Stimulated activated CD4-positive, alpha-beta T cell treated with anti-CD3 and anti-CD28 coated beads, TNF-alpha, amount 100 ng/mL, for 1 hour (primary cell): ENCODE data around the gene RHOT1.
"Not testable (repeated sequence)": the region's sequence is repeated elsewhere in the genome, so short reads cannot be mapped to it uniquely, and the experiment has no call there.

Experiments used
- DNase-seq, 3 donors: peaks; one replicate each; pipeline ENCODE4 v3.0.0-alpha.2; 2020; ENCODE audit warnings: low read depth in 3 of 3, low spot score in 1 of 3

RHOT1 gene

GRCh38 chr17:32158870-32159585 lies 16.7 kb downstream of the RHOT1 start:
- DNase-seq: no peak

GRCh38 chr17:32159586-32160438 lies 17.5 kb downstream of the RHOT1 start:
- no peak for DNase-seq

GRCh38 chr17:32160526-32160925 lies 18.2 kb downstream of the RHOT1 start:
- no peak for DNase-seq

GRCh38 chr17:32161029-32161428 lies 18.7 kb downstream of the RHOT1 start:
- DNase-seq: no peak

- no peak for DNase-seq
Measured at GRCh38 chr17:32161506-32162365, 19.4 kb downstream of the RHOT1 start.

GRCh38 chr17:32174889-32175288 lies 32.6 kb downstream of the RHOT1 start:
- no peak for DNase-seq

GRCh38 chr17:32178679-32179078 lies 36.4 kb downstream of the RHOT1 start:
- not testable (repeated sequence) for DNase-seq

- DNase-seq: not testable (repeated sequence)
Measured at GRCh38 chr17:32179103-32179502, 36.8 kb downstream of the RHOT1 start.

- not testable (repeated sequence) for DNase-seq
Measured at GRCh38 chr17:32179526-32179925, 37.2 kb downstream of the RHOT1 start.

GRCh38 chr17:32180262-32180661 lies 38.0 kb downstream of the RHOT1 start:
- not testable (repeated sequence) for DNase-seq

- no peak for DNase-seq
Measured at GRCh38 chr17:32185875-32186274, 43.6 kb downstream of the RHOT1 start.

- DNase-seq: no peak
Measured at GRCh38 chr17:32187271-32187670, 45.0 kb downstream of the RHOT1 start.

- no peak for DNase-seq
Measured at GRCh38 chr17:32189343-32189742, 47.0 kb downstream of the RHOT1 start.

GRCh38 chr17:32191306-32191705 lies 49.0 kb downstream of the RHOT1 start:
- no peak for DNase-seq

GRCh38 chr17:32192379-32192778 lies 50.1 kb downstream of the RHOT1 start:
- DNase-seq: no peak

- no peak for DNase-seq
Measured at GRCh38 chr17:32197987-32198386, 55.7 kb downstream of the RHOT1 start.

- no peak for DNase-seq
Measured at GRCh38 chr17:32206861-32207260, 64.6 kb downstream of the RHOT1 start.

GRCh38 chr17:32208436-32208835 lies 66.1 kb downstream of the RHOT1 start:
- DNase-seq: no peak

- DNase-seq: no peak
Measured at GRCh38 chr17:32209608-32210007, 67.3 kb downstream of the RHOT1 start.

- no peak for DNase-seq
Measured at GRCh38 chr17:32211671-32212070, 69.4 kb downstream of the RHOT1 start.

- DNase-seq: no peak
Measured at GRCh38 chr17:32215696-32216095, 73.4 kb downstream of the RHOT1 start.
